SK-N-SH (cell line): ENCODE results near the gene NT5C1B.

ENCODE experiments used
- CHD2 ChIP-seq: fragments of 150-350 bp; IDR thresholded peaks from 2 replicates; pipeline ENCODE4 v1.6.1; 2018; ENCODE audit warnings: low read length; ENCODE audit not compliant: partially characterized antibody
- RCOR1 ChIP-seq: fragments of 150-350 bp; IDR thresholded peaks from 2 replicates; pipeline ENCODE4 v1.6.1; 2017; ENCODE audit warnings: antibody characterized with exemption, low read length
- REST ChIP-seq: IDR thresholded peaks from 2 replicates; pipeline ENCODE4 v1.6.1; 2012; ENCODE audit warnings: mild to moderate bottlenecking, low read depth, low read length, moderate library complexity
- RXRA ChIP-seq: IDR thresholded peaks from 2 replicates; pipeline ENCODE4 v1.4.0; 2012; ENCODE audit warnings: low read depth, mild to moderate bottlenecking, borderline replicate concordance
- SMC3 ChIP-seq: IDR thresholded peaks from 2 replicates; pipeline ENCODE4 v1.6.1; 2012; ENCODE audit warnings: low read depth, low read length, improper control_type of control experiment
- TAF1 ChIP-seq: IDR thresholded peaks from 2 replicates; pipeline ENCODE4 v1.6.1; 2012; ENCODE audit warnings: low read depth, mild to moderate bottlenecking, low read length, moderate library complexity, borderline replicate concordance
- TF ChIP-seq, protein P1 (sequence below): fragments of 200-600 bp; sonication (generic); IDR thresholded peaks from 2 replicates; pipeline ENCODE4 v1.6.1; 2017; ENCODE audit warnings: antibody characterized with exemption, mild to moderate bottlenecking, moderate library complexity
- TF ChIP-seq, protein P2 (sequence below): IDR thresholded peaks from 2 replicates; pipeline ENCODE4; 2012

GRCh38 chr2:18589354-18589753 lies at the start of gene NT5C1B:
- no peak for TF ChIP-seq TAF1
- TF ChIP-seq, protein P1, sequence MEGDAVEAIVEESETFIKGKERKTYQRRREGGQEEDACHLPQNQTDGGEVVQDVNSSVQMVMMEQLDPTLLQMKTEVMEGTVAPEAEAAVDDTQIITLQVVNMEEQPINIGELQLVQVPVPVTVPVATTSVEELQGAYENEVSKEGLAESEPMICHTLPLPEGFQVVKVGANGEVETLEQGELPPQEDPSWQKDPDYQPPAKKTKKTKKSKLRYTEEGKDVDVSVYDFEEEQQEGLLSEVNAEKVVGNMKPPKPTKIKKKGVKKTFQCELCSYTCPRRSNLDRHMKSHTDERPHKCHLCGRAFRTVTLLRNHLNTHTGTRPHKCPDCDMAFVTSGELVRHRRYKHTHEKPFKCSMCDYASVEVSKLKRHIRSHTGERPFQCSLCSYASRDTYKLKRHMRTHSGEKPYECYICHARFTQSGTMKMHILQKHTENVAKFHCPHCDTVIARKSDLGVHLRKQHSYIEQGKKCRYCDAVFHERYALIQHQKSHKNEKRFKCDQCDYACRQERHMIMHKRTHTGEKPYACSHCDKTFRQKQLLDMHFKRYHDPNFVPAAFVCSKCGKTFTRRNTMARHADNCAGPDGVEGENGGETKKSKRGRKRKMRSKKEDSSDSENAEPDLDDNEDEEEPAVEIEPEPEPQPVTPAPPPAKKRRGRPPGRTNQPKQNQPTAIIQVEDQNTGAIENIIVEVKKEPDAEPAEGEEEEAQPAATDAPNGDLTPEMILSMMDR, result no peak
- no peak for TF ChIP-seq CHD2
- TF ChIP-seq RXRA, result no peak
- TF ChIP-seq, protein P2, sequence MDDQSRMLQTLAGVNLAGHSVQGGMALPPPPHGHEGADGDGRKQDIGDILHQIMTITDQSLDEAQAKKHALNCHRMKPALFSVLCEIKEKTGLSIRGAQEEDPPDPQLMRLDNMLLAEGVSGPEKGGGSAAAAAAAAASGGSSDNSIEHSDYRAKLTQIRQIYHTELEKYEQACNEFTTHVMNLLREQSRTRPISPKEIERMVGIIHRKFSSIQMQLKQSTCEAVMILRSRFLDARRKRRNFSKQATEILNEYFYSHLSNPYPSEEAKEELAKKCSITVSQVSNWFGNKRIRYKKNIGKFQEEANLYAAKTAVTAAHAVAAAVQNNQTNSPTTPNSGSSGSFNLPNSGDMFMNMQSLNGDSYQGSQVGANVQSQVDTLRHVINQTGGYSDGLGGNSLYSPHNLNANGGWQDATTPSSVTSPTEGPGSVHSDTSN, result no peak
- TF ChIP-seq RCOR1, result no peak
- no peak for TF ChIP-seq SMC3
- no peak for TF ChIP-seq REST
